Sigmoid colon (tissue), 7 donors: ENCODE measurements around the gene SLC25A38. TPM values are rescaled to one million over a fixed set of nuclear protein-coding genes. Genes with fewer than 3 reads are reported as not detected.

ENCODE experiments used
- DNase-seq: peaks from one replicate; pipeline ENCODE4 v3.0.0-alpha.2; 2019
- H3K27ac ChIP-seq, 4 donors: fragments of 200-600 bp; sonication (generic); one replicate each; pipeline ENCODE4 v1.5.1; 2016 to 2019; ENCODE audit warnings: mild to moderate bottlenecking in 1 of 4
- H3K27me3 ChIP-seq, 3 donors: fragments of 200-600 bp; sonication (generic); one replicate each; pipeline ENCODE4 v1.5.1; 2019; ENCODE audit warnings: mild to moderate bottlenecking in 1 of 3
- H3K36me3 ChIP-seq, 4 donors: fragments of 200-600 bp; sonication (generic); one replicate each; pipeline ENCODE4 v1.5.1; 2016 to 2019
- H3K4me1 ChIP-seq, 4 donors: fragments of 200-600 bp; sonication (generic); one replicate each; pipeline ENCODE4 v1.5.1; 2017 to 2019
- H3K4me3 ChIP-seq, 4 donors: fragments of 200-600 bp; sonication (generic); one replicate each; pipeline ENCODE4 v1.5.1; 2017 to 2019; ENCODE audit warnings: mild to moderate bottlenecking in 2 of 4, moderate library complexity in 1 of 4
- H3K9me3 ChIP-seq, 4 donors: fragments of 200-600 bp in 3 of 4; sonication (generic) in 3 of 4; one replicate each; pipeline versions ENCODE4 v1.5.1 to v1.6.1; 2013 to 2019
- EP300 ChIP-seq, 4 donors: sonication (generic); formaldehyde crosslinking; IDR thresholded peaks; one replicate each; pipeline ENCODE4 v1.6.1; 2017; ENCODE audit warnings: antibody characterized with exemption in 4 of 4
- POLR2A ChIP-seq, 2 donors: fragments of 450-650 bp; IDR thresholded peaks; one replicate each; pipeline ENCODE4 v1.6.1; 2016; ENCODE audit warnings: antibody characterized with exemption in 2 of 2, mild to moderate bottlenecking in 2 of 2, moderate library complexity in 2 of 2
- POLR2AphosphoS5 ChIP-seq, 4 donors: sonication (generic); formaldehyde crosslinking; IDR thresholded peaks; one replicate each; pipeline ENCODE4 v1.6.1; 2017; ENCODE audit warnings: antibody characterized with exemption in 4 of 4
- WGBS, 2 donors: extraction: QIAGEN DNeasy Blood & Tissue Kit; methylation state at CpG; one replicate each; pipeline ENCODE4 v1.1.7; 2013; 5-methylcytosine and 5-hydroxymethylcytosine counted together
- intact Hi-C: fragments of 100-400 bp; cut with DNase I; formaldehyde crosslinking; loops from one replicate; pipeline ENCODE4 v1.15.1; 2023
- polyA plus RNA-seq, 3 donors: library from polyadenylated mRNA; stranded (reverse); fragments of 200-250 nt; gene quantifications; one replicate each; pipeline ENCODE4 v1.2.3, GENCODE V29; 2013
- total RNA-seq, 4 donors: library from RNA; depleted of rRNA; stranded (reverse); fragments of >200 nt; gene quantifications; one replicate each; pipeline ENCODE4 v1.1.0, GENCODE V29; 2016
- TF ChIP-seq, protein P1 (sequence below), 4 experiments: fragments of 450-650 bp in 3 of 4; fragments of 200-600 bp in 1 of 4; IDR thresholded peaks; one replicate each; pipeline ENCODE4 v1.5.1; 2016 to 2019; ENCODE audit warnings: antibody characterized with exemption in 4 of 4, mild to moderate bottlenecking in 3 of 4, moderate library complexity in 2 of 4
- donor health status: healthy with polysubstance abuse.
- donor health status: Bipolar disorder and iron deficiency.
- donor health status: healthy.

SLC25A38 gene, protein sequence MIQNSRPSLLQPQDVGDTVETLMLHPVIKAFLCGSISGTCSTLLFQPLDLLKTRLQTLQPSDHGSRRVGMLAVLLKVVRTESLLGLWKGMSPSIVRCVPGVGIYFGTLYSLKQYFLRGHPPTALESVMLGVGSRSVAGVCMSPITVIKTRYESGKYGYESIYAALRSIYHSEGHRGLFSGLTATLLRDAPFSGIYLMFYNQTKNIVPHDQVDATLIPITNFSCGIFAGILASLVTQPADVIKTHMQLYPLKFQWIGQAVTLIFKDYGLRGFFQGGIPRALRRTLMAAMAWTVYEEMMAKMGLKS
- total RNA-seq (10 to 100 TPM; 25.8 to 32.6 (median 27.5) TPM), polyA plus RNA-seq (10 to 100 TPM; 33.1 to 39.0 (median 36.4) TPM)

DNA sequence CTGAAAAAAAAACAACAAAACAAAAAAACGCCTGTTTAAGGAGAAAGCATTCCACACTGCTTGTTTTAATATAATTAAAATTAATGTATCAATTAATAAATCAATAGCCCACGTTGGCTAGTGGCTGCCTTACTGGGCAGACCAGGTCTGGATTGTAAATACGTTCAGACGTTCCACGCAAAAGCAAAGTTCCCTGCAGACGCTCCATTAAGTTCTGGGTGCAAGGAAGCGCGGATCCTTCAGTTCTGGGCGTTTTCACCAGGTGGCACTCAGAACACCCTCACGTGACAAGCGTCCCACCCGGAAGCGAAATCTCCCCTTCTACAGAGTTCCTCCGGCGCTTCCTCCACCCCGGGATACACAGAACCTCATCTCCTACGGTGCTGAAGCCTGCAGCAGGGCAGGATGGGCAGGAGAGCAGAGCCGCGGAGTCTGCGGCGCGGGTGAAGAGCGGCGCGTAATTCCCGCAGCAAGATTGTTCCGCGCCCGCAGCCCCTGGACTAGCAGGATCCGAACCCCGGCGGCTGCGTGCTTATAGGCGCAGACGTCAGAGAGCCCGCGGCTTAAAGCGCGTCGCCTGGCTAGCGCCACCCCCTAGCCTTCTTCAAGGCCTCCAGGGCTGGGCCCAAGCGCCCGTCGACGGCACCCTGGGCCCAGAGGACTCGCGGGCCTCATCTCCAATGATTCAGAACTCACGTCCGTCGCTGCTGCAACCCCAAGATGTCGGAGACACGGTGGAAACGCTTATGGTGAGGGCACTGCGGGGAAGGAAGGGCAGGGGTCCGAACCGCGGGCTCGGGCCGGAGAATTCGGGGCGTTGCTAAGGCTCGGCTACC is at the start of gene SLC25A38:
Gene SLC25A38, plus strand, starts transcription at position 326 of the 836 bp plus-strand sequence. Its CDS starts 355 bp downstream, at position 681.
- 0 to 1% methylated on average over 62 of the region's 62 CpGs for WGBS, 2 donors
- TF ChIP-seq, protein P1, sequence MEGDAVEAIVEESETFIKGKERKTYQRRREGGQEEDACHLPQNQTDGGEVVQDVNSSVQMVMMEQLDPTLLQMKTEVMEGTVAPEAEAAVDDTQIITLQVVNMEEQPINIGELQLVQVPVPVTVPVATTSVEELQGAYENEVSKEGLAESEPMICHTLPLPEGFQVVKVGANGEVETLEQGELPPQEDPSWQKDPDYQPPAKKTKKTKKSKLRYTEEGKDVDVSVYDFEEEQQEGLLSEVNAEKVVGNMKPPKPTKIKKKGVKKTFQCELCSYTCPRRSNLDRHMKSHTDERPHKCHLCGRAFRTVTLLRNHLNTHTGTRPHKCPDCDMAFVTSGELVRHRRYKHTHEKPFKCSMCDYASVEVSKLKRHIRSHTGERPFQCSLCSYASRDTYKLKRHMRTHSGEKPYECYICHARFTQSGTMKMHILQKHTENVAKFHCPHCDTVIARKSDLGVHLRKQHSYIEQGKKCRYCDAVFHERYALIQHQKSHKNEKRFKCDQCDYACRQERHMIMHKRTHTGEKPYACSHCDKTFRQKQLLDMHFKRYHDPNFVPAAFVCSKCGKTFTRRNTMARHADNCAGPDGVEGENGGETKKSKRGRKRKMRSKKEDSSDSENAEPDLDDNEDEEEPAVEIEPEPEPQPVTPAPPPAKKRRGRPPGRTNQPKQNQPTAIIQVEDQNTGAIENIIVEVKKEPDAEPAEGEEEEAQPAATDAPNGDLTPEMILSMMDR (IDR thresholded peaks at IDR 0.05), result peak in 2 of 4 experiments; percentile 26 to 33
- TF ChIP-seq POLR2A (IDR thresholded peaks at IDR 0.05) (peak; percentile 11 to 59), POLR2AphosphoS5 (IDR thresholded peaks at IDR 0.05) (peak in 3 of 4 donors; percentile 54 to 74 (median 62)), EP300 (IDR thresholded peaks at IDR 0.05) (no peak)
- Histone ChIP-seq H3K36me3 (no peaks in the 10 kb centered on the region), H3K27ac (peak within 1 kb of the TSS; percentile 91 to 98 (median 94)), H3K4me1 (peaks cover 0 to 24% (median 21%) of the 10 kb centered on the region in 4 donors), H3K27me3 (no peaks in the 10 kb centered on the region), H3K9me3 (no peaks in the 10 kb centered on the region), H3K4me3 (peak within 1 kb of the TSS; percentile 62 to 90 (median 74))
- intact Hi-C loops, result loop anchor here (5.0 to 10.0 kb wide), 4 partner anchors 206 to 1598 kb away; partner anchors contain the start of gene RPL14
- DNase-seq, result peak; percentile 91

DNA sequence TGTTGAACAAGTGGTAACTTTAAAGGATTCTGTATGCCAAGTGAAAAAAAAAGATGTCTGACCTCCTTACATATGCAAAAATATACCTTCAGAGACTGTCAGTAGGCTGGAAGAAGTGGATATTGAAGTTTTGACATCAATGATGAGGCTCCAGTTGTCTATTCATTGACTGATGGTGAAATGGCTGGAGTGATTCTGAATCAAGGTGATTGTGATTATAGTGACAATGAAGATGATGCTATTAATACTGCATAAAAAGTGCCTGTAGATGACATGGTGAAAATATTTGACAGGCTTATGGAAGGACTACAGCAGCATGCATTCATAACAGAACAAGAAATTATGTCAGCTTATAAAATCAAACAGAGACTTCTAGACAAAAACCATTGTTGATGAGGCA is 49.6 kb upstream of the SLC25A38 start:
- intact Hi-C loops, result no loop called here
- DNase-seq, result no peak
- H3K27ac ChIP-seq, result no peak overlapping the region
- H3K9me3 ChIP-seq, result no peaks in the 10 kb centered on the region
- TF ChIP-seq, protein P1 (IDR thresholded peaks at IDR 0.05), result no peak
- TF ChIP-seq EP300 (IDR thresholded peaks at IDR 0.05) (no peak), POLR2AphosphoS5 (IDR thresholded peaks at IDR 0.05) (no peak), POLR2A (IDR thresholded peaks at IDR 0.05) (no peak)
- no peak overlapping the region for H3K4me3 ChIP-seq
- H3K36me3 ChIP-seq, result no peaks in the 10 kb centered on the region
- no peaks in the 10 kb centered on the region for H3K4me1 ChIP-seq
- no peaks in the 10 kb centered on the region for H3K27me3 ChIP-seq

DNA sequence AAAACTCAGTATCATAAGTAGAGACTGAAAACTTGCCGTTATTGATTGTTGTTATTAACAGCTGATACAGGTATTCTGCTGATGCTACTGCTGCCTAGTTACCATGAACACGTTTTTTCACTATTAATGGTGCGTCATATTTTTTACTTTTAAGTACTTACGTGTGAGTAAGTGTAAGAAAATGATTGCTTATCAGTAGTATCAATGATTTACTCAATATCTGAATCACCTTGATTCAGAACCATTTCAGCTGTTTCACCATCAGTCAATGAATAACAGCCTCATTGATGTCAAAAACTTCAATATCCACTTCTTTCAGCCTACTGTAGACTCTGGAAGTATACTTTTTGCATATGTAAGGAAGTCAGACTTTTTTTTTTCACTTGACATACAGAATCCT is 49.0 kb upstream of the SLC25A38 start:
- no peaks in the 10 kb centered on the region for H3K27me3 ChIP-seq
- intact Hi-C loops, result no loop called here
- H3K36me3 ChIP-seq, result no peaks in the 10 kb centered on the region
- H3K4me3 ChIP-seq, result no peak overlapping the region
- H3K4me1 ChIP-seq, result no peaks in the 10 kb centered on the region
- 88 to 93% methylated on average over 4 of the region's 4 CpGs for WGBS, 2 donors
- DNase-seq, result no peak
- TF ChIP-seq EP300 (IDR thresholded peaks at IDR 0.05) (no peak), POLR2A (IDR thresholded peaks at IDR 0.05) (no peak), POLR2AphosphoS5 (IDR thresholded peaks at IDR 0.05) (no peak)
- TF ChIP-seq, protein P1 (IDR thresholded peaks at IDR 0.05), result no peak
- no peaks in the 10 kb centered on the region for H3K9me3 ChIP-seq
- H3K27ac ChIP-seq, result no peak overlapping the region

DNA sequence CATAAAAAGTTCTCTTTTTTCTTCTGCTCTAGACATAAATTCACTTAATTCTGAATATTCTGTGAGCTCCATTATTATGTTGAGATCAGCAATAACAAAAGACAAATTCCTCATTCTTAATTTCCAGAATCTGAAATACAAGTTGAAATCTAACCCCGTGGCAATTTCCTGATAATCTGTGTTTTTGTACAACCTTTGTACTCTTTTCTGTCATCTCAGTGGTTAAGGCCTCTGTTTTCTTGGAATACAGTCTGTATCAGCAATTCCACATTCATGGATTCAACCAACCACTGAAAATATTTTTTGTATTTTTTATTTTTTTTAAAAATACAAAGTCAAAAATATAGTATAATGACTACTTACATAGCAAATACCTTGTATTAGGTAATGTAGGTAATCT is 45.0 kb upstream of the SLC25A38 start:
- Histone ChIP-seq H3K27ac (no peak overlapping the region), H3K9me3 (no peaks in the 10 kb centered on the region), H3K4me3 (no peak overlapping the region), H3K4me1 (no peaks in the 10 kb centered on the region), H3K36me3 (no peaks in the 10 kb centered on the region), H3K27me3 (no peaks in the 10 kb centered on the region)
- TF ChIP-seq EP300 (IDR thresholded peaks at IDR 0.05), result no peak
- no peak for TF ChIP-seq POLR2A (IDR thresholded peaks at IDR 0.05)
- TF ChIP-seq, protein P1 (IDR thresholded peaks at IDR 0.05), result no peak
- TF ChIP-seq POLR2AphosphoS5 (IDR thresholded peaks at IDR 0.05), result no peak
- DNase-seq, result no peak
- WGBS, 2 donors, result 81 to 88% methylated on average over 1 of the region's 1 CpG
- intact Hi-C loops, result no loop called here
